ENCODE data around the gene SUSD4. TPM values are rescaled to one million over a fixed set of nuclear protein-coding genes. Genes with fewer than 3 reads are reported as not detected.

SUSD4 gene
- total RNA-seq, 3 donors from 2014 or later (not counting 1 experiment from before 2014, with no cell fraction given): 0.60 to 1.1 TPM; not detected in 1

DNA sequence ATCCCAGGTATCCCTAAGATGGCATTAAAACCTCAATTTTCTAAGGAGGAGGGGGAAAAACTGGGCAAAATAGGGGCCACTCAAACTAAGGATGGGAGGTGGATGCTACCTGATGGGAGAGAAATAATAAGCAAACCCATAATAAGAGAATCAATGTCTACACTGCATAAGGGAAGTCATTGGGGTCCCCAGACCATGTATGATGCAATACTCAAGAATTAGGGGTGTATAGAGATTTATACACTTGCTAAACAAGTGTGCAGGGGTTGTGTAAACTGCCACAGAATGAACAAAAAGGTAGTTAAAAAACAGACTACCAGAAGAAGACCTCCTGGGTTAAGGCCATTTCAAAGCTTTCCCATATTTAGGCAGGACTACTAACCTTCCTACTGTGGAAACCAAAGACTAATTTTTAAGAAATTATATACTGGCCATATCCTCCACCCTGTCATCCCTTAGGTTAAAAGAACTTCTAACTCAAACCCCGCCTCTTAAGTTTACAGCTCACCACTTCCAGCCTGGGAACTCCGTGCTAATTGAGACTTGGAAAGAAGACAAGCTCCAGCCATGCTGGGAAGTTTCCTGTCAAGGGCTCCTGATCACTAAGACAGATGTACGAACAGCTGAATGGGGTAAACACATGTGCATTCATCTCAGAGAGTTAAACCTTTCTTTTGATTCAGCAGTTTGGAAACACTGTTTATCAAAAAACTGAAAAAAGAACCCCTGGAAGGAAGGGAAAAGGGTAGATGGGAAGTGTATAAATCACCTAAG lies 156.5 kb downstream of the SUSD4 start:
- Histone ChIP-seq H3K27ac (ENCODE audit: low read length) (no peak overlapping the region), H3K9me3 (ENCODE audit: control insufficient read depth, insufficient read depth, low read length) (no peaks in the 10 kb centered on the region), H3K27me3 (ENCODE audit: control insufficient read depth, insufficient read depth, low read length) (peaks cover 2% of the 10 kb centered on the region), H3K4me1 (ENCODE audit: control insufficient read depth, insufficient read depth, low read length) (no peaks in the 10 kb centered on the region), H3K36me3 (ENCODE audit: control insufficient read depth, insufficient read depth, low read length) (no peaks in the 10 kb centered on the region), H3K4me3 (ENCODE audit: low read length) (no peak overlapping the region)
- no peaks in the 10 kb centered on the region for H3K4me1 Mint-ChIP-seq
- no peaks in the 10 kb centered on the region for H3K36me3 Mint-ChIP-seq
- WGBS (ENCODE audit: insufficient coverage): 86% methylated on average over 3 of the region's 3 CpGs
- H3K4me3 Mint-ChIP-seq: no peak overlapping the region
- H3K27me3 Mint-ChIP-seq (ENCODE audit: low read depth in 2 of 2): peaks cover 17 to 24% of the 10 kb centered on the region in 2 donors
- ATAC-seq (no peak), DNase-seq (no peak)
- no peak overlapping the region for H3K27ac Mint-ChIP-seq
- intact Hi-C loops (cut with micrococcal nuclease): no loop called here
- TF ChIP-seq, protein P1, sequence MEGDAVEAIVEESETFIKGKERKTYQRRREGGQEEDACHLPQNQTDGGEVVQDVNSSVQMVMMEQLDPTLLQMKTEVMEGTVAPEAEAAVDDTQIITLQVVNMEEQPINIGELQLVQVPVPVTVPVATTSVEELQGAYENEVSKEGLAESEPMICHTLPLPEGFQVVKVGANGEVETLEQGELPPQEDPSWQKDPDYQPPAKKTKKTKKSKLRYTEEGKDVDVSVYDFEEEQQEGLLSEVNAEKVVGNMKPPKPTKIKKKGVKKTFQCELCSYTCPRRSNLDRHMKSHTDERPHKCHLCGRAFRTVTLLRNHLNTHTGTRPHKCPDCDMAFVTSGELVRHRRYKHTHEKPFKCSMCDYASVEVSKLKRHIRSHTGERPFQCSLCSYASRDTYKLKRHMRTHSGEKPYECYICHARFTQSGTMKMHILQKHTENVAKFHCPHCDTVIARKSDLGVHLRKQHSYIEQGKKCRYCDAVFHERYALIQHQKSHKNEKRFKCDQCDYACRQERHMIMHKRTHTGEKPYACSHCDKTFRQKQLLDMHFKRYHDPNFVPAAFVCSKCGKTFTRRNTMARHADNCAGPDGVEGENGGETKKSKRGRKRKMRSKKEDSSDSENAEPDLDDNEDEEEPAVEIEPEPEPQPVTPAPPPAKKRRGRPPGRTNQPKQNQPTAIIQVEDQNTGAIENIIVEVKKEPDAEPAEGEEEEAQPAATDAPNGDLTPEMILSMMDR (IDR thresholded peaks at IDR 0.05): no peak
- no peaks in the 10 kb centered on the region for H3K9me3 Mint-ChIP-seq

DNA sequence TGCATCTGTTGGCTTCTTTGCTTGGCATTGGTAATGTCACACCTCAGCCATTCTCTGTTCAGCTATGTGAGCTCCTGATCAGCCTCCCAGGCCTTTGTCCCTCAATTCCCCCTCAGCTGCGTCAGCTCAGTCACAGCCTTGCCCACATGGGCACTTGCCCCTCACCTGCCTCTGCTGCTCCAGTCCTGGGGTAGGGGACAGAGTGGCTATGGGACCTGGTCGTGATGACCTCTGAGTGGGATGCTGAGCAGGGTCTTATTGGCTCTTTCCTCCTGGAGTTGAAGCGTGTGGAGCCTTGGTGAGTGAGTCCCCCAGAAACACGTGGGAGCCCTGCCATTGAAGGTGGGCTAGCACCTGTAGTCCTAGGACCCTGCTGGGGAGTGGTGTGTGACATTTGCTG lies 159.6 kb downstream of the SUSD4 start:
- peaks cover 0 to 4% of the 10 kb centered on the region in 2 donors for H3K4me1 Mint-ChIP-seq
- Histone ChIP-seq H3K27ac (ENCODE audit: low read length) (no peak overlapping the region), H3K36me3 (ENCODE audit: control insufficient read depth, insufficient read depth, low read length) (no peaks in the 10 kb centered on the region), H3K27me3 (ENCODE audit: control insufficient read depth, insufficient read depth, low read length) (peaks cover 2% of the 10 kb centered on the region), H3K4me3 (ENCODE audit: low read length) (no peak overlapping the region), H3K9me3 (ENCODE audit: control insufficient read depth, insufficient read depth, low read length) (no peaks in the 10 kb centered on the region), H3K4me1 (ENCODE audit: control insufficient read depth, insufficient read depth, low read length) (no peaks in the 10 kb centered on the region)
- DNase-seq (no peak), ATAC-seq (no peak)
- intact Hi-C loops (cut with micrococcal nuclease): no loop called here
- TF ChIP-seq, protein P1 (IDR thresholded peaks at IDR 0.05): no peak
- no peaks in the 10 kb centered on the region for H3K9me3 Mint-ChIP-seq
- H3K27ac Mint-ChIP-seq: no peak overlapping the region
- peaks cover 16 to 24% of the 10 kb centered on the region in 2 donors for H3K27me3 Mint-ChIP-seq (ENCODE audit: low read depth in 2 of 2)
- 86% methylated on average over 4 of the region's 4 CpGs for WGBS (ENCODE audit: insufficient coverage)
- H3K4me3 Mint-ChIP-seq: no peak overlapping the region
- H3K36me3 Mint-ChIP-seq: no peaks in the 10 kb centered on the region

DNA sequence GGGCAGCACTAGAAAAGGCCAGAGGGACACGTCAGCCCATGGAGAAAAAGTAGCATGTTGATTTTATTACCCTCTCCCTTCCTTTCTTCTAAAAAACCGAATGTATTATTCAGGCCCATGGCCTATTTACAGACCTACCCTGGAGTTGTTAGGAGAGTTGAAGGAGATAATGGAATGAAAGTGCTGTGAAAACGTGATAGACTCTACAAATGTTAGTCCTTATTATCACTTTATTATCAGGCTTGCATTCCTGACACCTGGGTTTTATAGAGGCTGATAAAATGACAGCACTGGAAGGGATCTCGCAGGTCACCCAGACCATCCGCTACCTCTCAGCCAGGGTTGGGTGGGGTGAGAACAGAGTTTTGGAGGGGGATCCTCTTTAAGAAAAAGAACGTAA lies 160.3 kb downstream of the SUSD4 start:
- no peaks in the 10 kb centered on the region for H3K36me3 Mint-ChIP-seq
- TF ChIP-seq, protein P1 (IDR thresholded peaks at IDR 0.05): no peak
- H3K27ac Mint-ChIP-seq: no peak overlapping the region
- H3K27me3 Mint-ChIP-seq (ENCODE audit: low read depth in 2 of 2): peaks cover 10 to 24% of the 10 kb centered on the region in 2 donors
- DNase-seq (no peak), ATAC-seq (no peak)
- no peak overlapping the region for H3K4me3 ChIP-seq (ENCODE audit: low read length)
- peaks cover 2% of the 10 kb centered on the region for H3K27me3 ChIP-seq (ENCODE audit: control insufficient read depth, insufficient read depth, low read length)
- no peaks in the 10 kb centered on the region for H3K36me3 ChIP-seq (ENCODE audit: control insufficient read depth, insufficient read depth, low read length)
- 95% methylated on average over 2 of the region's 6 CpGs for WGBS (ENCODE audit: insufficient coverage)
- H3K9me3 Mint-ChIP-seq: no peaks in the 10 kb centered on the region
- H3K4me1 ChIP-seq (ENCODE audit: control insufficient read depth, insufficient read depth, low read length): no peaks in the 10 kb centered on the region
- peaks cover 0 to 4% of the 10 kb centered on the region in 2 donors for H3K4me1 Mint-ChIP-seq
- H3K4me3 Mint-ChIP-seq: no peak overlapping the region
- H3K9me3 ChIP-seq (ENCODE audit: control insufficient read depth, insufficient read depth, low read length): no peaks in the 10 kb centered on the region
- no peak overlapping the region for H3K27ac ChIP-seq (ENCODE audit: low read length)
- intact Hi-C loops (cut with micrococcal nuclease): no loop called here

DNA sequence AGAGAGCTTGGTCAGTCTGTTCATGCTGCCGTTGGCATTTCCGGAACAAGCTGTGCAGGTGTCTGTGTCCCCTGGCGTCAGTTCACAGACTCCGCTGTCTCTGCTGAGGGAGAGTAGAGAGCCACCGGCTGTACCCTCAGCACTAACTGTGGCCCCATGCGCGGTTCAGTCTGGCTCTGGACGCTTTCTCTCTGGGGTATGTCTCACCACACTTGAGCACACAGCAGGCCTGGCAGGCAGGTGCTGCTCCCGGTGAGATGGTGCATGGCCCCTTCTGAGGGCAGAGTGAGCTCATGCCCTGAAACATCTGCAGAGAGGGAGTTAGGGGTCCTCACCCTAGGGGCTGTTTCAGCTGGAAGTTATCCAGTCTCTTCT lies 161.0 kb downstream of the SUSD4 start:
- no peak overlapping the region for H3K27ac Mint-ChIP-seq
- peaks cover 2% of the 10 kb centered on the region for H3K27me3 ChIP-seq (ENCODE audit: control insufficient read depth, insufficient read depth, low read length)
- DNase-seq: no peak

More for the DNA sequence above, 161.0 kb downstream of the SUSD4 start:
- Mint-ChIP-seq H3K4me1 (peaks cover 4 to 7% of the 10 kb centered on the region in 2 donors), H3K36me3 (no peaks in the 10 kb centered on the region), H3K27me3 (ENCODE audit: low read depth in 2 of 2) (peaks cover 14 to 25% of the 10 kb centered on the region in 2 donors), H3K4me3 (no peak overlapping the region), H3K9me3 (no peaks in the 10 kb centered on the region)
- H3K4me3 ChIP-seq (ENCODE audit: low read length): no peak overlapping the region
- TF ChIP-seq, protein P1 (IDR thresholded peaks at IDR 0.05): no peak
- no peaks in the 10 kb centered on the region for H3K4me1 ChIP-seq (ENCODE audit: control insufficient read depth, insufficient read depth, low read length)
- peak in 1 of 3 donors; percentile 14 for ATAC-seq
- H3K27ac ChIP-seq (ENCODE audit: low read length): no peak overlapping the region
- no peaks in the 10 kb centered on the region for H3K36me3 ChIP-seq (ENCODE audit: control insufficient read depth, insufficient read depth, low read length)
- 92% methylated on average over 9 of the region's 9 CpGs for WGBS (ENCODE audit: insufficient coverage)
- intact Hi-C loops (cut with micrococcal nuclease): no loop called here
- H3K9me3 ChIP-seq (ENCODE audit: control insufficient read depth, insufficient read depth, low read length): no peaks in the 10 kb centered on the region

All from natural killer cell (primary cell).